ENCODE data around the gene PDGFC.

DNA sequence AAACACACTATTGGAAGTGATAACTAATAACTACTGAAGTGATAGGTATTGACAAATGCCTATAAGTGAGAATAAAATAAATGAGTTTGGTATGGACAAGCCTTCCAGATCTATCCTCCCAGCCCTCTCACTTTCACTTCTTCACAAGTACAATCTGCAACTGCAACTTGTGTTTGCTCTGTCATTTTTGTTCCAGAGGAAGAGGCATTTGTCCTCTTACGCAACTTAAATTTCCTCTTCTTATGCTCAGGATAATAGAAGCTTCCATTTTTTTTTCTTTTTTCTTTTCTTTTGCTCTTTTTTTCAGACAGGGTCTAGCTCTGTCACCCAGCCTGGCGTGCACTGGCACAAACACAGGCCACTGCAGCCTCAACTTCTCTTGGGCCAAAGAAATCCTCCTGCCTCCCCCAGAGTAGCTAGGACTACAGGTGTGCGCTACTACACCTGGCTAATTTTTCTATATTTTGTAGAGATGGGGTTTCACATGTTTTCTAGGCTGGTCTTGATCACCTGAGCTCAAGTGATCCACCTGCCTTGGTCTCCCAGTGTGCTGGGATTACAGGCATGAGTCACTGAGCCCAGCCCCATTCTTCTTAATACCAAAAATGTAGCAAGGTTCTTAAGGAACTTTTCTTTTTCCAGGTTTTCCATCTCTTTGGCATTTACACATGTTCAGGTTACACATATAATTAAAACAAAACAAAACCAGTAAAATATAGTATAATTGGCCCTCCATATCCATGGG, 73.1 kb downstream of the PDGFC start:
- TF ChIP-seq POLR2A (IDR thresholded peaks at IDR 0.05): no peak
- TF ChIP-seq, protein P1, sequence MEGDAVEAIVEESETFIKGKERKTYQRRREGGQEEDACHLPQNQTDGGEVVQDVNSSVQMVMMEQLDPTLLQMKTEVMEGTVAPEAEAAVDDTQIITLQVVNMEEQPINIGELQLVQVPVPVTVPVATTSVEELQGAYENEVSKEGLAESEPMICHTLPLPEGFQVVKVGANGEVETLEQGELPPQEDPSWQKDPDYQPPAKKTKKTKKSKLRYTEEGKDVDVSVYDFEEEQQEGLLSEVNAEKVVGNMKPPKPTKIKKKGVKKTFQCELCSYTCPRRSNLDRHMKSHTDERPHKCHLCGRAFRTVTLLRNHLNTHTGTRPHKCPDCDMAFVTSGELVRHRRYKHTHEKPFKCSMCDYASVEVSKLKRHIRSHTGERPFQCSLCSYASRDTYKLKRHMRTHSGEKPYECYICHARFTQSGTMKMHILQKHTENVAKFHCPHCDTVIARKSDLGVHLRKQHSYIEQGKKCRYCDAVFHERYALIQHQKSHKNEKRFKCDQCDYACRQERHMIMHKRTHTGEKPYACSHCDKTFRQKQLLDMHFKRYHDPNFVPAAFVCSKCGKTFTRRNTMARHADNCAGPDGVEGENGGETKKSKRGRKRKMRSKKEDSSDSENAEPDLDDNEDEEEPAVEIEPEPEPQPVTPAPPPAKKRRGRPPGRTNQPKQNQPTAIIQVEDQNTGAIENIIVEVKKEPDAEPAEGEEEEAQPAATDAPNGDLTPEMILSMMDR (IDR thresholded peaks at IDR 0.05): no peak
- no peak for TF ChIP-seq POLR2AphosphoS5 (IDR thresholded peaks at IDR 0.05)
- TF ChIP-seq EP300 (IDR thresholded peaks at IDR 0.05): no peak

Measured in stomach (tissue), 4 donors.